ENCODE measurements around the gene VDAC2.
A peak's percentile ranks its signal among the peaks of the same experiment; 100 is the strongest.
"Not testable (repeated sequence)": the region's sequence is repeated elsewhere in the genome, so short reads cannot be mapped to it uniquely, and the experiment has no call there.

VDAC2 gene

GRCh38 chr10:75210282-75211006 is at the start of gene VDAC2:
VDAC2 (plus strand) TSS chr10:75210796; CDS start chr10:75211159, 363 bp downstream.
- peak; percentile 94 for DNase-seq (ENCODE audit: low spot score)

DNA sequence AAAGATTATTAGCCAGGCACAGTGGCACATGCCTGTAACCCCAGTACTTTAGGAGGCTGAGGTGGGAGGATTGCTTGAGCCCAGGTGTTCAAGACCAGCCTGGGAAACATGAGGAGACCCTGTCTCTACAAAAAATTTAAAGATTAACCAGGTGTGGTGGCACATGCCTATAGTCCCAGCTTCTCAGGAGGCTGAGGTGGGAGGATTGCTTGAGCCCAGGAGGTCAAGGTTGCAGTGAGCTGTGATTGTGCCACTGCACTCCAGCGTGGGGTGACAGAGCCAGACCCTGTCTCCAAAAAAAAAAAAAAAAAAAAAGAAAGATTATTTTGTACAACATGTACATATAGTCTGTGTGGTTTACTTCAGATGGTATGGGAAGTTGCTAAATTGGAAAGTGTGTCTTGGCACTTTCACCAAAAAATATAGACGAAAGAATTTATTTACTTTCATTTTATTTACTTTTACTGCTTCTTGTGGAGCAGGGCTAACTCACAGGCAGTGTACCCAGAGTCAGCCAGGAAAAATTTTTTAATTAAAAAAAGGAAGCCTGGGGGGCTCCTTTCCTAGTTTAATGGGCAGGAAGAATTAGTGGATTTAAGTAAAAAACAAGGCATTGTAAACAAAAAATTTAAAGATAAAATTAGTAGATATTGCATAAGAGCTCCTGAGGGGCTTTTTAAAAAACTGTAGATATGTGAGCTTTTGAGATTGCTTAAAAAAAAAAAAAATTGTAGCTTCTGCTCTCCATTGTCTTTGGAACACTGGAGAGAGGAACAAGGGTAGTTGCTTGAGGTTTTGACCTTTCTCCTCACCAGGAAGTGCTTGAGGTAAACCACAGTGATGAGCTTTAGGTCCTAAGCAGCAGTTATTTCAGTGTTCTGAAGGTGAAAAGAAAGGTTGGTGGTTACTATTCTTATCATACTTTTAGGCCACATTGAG is 44.6 kb upstream of the VDAC2 start:
- peak; percentile 37 for DNase-seq (ENCODE audit: low spot score)

GRCh38 chr10:75166623-75166972 is 44.0 kb upstream of the VDAC2 start:
- no peak for DNase-seq (ENCODE audit: low spot score)

- no peak for DNase-seq (ENCODE audit: low spot score)
Measured at GRCh38 chr10:75168275-75168674, 42.3 kb upstream of the VDAC2 start.

DNA sequence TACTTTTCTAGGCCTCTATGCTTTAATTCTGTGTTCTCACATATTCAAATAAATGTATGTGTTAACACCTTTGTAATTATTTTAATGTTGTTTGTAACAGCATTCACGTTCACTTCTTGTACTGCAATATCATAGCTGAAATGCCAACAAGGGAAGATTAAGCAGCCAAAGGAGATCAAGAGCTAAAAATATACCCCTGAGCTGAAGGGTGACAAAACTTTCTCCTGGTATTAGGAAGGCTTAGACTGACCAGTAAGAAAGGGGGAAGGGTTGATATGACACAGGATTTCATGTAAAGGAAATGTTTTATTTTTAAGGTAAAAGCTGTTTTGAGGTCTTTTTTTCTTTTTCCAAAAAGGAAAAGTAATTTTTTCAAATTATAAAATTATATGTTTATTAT is 40.4 kb upstream of the VDAC2 start:
- no peak for DNase-seq (ENCODE audit: low spot score)

DNA sequence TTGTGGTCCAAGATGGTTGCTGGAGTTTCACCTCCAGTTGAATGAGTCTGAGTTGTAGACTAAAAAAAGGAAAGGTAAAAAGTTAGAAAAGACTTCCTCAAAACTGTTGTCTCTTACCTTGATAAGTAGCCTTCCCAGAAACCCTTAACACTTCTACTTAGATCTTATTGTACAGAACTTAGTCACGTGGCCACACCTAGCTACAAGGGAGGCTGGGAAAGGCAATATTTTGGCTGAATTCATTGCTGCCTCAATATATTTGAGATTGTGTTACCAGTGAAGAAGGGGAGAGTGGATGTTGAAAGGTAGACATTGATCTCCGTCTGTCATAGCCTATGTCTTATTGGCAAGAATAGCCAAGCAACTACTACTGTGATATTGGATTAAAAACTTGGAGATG is 35.5 kb upstream of the VDAC2 start:
- no peak for DNase-seq (ENCODE audit: low spot score)

DNA sequence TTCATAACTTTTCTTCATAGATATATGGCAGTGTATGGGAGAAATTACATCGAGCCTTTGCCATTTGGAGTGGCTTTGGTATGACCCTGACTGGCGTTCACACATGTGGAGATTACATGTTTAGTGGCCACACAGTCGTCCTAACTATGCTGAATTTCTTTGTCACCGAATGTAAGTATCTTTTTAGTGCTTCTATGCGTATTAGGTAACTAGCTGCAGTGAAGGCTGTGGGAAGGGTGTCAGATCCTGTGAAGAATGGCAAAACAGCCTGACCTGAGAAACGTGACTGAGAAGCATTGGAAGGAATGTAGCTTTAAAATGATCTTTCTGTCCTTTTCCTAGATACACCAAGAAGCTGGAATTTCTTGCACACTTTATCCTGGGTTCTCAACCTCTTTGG is 34.5 kb upstream of the VDAC2 start:
- no peak for DNase-seq (ENCODE audit: low spot score)

GRCh38 chr10:75176736-75177135 is 33.9 kb upstream of the VDAC2 start:
- DNase-seq (ENCODE audit: low spot score), result no peak

GRCh38 chr10:75179657-75180177 is 30.9 kb upstream of the VDAC2 start:
- no peak for DNase-seq (ENCODE audit: low spot score)

DNA sequence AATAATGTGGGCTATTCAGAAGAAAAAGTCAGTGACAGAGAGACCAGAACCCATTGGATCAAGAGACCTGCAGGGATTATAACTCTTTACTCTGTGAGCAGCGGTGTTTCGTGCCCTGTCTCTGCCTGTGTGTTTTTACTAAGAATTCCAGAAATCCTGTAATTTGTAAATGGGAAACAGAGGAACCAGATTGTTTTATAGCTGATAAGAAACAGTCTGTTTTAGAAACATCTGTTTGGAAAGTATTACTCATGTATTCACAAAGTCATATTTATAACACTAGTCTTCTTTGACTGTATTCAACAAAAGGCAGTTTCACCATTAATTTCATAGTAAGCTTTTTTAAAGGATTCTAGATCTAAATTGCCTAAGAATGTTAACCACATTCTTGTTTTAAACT is 30.0 kb upstream of the VDAC2 start:
- no peak for DNase-seq (ENCODE audit: low spot score)

DNA sequence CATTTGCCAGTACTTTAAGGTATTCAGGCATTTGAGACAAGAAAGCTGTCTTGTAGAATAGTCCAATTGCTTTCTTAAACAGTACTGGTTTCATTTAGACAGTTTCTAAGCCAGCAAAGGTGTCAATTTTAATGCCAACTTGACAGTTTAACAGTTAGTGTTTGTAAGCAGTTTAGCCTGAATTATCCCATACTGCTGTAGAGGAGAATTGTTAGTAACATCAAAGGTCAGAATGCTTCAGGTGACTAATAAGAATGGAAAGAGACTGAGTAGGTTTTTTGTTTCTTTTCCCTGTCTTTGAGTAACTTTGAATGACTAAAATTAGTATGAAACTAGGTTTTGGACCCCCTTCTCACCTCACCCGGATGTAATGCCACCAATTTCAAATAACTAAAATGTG is 29.5 kb upstream of the VDAC2 start:
- DNase-seq (ENCODE audit: low spot score), result no peak

DNA sequence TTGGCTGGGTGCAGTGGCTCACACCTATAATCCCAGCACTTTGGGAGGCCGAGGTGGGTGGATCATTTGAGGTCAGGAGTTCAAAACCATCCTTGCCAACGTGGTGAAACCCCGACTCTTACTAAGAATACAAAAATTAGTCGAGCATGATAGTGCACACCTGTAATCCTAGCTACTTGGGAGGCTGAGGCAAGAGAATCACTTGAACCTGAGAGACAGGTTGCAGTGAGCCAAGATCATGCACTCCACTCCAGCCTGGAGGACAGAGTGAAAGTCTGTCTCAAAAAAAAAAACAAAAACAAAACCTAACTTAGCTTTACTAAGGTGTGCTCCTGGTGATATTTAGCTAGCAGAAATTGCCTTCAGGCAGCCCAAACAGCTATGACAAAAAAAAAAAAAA is 24.3 kb upstream of the VDAC2 start:
- no peak for DNase-seq (ENCODE audit: low spot score)

GRCh38 chr10:75187961-75188426 is 22.6 kb upstream of the VDAC2 start:
- peak; percentile 81 for DNase-seq (ENCODE audit: low spot score)

DNA sequence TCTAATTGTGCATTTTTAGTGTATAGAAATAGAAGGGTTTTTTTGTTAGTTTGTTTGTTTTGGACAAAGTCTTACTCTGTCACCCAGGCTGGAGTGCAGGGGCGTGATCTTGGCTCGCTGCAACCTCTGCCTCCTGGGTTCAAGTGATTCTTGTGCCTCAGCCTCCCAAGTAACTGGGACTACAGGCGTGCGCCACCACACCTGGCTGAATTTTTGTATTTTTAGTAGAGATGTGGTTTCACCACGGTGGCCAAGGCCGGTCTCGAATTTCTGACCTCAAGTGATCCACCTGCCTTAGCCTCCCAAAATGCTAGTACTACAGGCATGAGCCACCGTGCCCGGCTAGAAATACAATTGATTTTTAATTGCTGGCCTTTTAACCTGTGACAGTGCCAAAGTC is 22.1 kb upstream of the VDAC2 start:
- not testable (repeated sequence) for DNase-seq (ENCODE audit: low spot score)

DNA sequence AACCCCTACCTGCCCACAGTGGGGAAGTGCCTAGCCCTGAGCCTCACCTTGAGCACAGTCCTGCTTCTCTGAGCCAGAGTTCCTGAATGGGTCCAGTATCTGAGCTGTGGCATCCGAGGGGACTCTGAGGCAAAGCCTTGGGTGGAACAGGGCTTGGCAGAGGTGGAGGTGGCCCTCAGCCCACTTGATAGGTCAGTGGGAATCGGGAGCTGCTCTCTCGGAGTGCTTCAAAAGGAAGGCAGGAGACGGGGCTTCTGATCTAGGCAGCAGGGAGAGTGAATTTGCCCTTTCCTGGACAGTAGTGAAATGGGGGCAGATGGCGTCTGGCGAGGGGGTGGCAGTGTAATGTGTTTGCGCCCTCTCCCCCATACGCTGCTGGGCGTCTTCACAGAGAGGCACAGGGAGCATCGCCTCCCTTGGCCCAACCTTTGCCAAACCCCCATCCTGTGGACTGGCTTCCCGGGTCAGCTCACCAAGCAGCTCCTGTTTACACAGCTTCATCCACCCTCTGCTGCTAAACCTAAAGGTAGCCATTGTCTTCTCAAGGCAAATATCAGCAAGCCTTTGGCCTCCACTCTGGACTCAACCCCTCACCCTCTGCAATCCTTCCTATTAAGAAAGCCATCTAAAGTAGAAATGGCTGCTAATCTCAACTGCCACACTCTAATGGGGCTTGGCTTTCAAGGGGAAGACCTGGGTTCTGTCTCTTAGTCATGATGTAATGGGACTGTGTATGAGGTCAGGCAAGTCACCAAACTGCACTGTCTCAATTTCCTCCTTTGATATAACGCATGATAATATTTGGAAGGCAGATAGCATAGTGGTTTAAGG is 21.1 kb upstream of the VDAC2 start:
- no peak for DNase-seq (ENCODE audit: low spot score)

GRCh38 chr10:75191821-75192568 is 18.6 kb upstream of the VDAC2 start:
- no peak for DNase-seq (ENCODE audit: low spot score)

- DNase-seq (ENCODE audit: low spot score), result not testable (repeated sequence)
Measured at GRCh38 chr10:75194625-75195024, 16.0 kb upstream of the VDAC2 start.

GRCh38 chr10:75195035-75195763 is 15.4 kb upstream of the VDAC2 start:
- no peak for DNase-seq (ENCODE audit: low spot score)

DNA sequence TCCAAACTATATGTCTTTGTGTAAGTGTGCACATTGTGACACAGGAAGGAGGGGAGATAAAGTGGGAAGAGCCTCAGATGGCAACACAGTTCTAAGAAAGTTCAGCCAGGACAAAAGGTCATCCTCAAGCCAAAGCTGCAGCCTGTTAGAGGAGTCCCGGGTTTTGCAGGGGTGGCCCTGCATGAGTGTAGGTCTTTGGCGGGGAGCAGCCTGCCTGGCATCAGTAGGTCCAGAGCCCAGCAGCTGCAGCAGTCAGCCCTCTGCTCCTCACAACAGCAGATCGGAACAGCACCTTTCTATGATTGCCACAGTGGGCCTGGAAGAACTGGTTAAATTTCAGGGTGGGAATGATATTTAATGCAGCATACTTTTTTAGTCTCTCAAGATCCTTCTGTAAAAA is 13.5 kb upstream of the VDAC2 start:
- DNase-seq (ENCODE audit: low spot score), result no peak

GRCh38 chr10:75197906-75198305 is 12.7 kb upstream of the VDAC2 start:
- DNase-seq (ENCODE audit: low spot score), result no peak

DNA sequence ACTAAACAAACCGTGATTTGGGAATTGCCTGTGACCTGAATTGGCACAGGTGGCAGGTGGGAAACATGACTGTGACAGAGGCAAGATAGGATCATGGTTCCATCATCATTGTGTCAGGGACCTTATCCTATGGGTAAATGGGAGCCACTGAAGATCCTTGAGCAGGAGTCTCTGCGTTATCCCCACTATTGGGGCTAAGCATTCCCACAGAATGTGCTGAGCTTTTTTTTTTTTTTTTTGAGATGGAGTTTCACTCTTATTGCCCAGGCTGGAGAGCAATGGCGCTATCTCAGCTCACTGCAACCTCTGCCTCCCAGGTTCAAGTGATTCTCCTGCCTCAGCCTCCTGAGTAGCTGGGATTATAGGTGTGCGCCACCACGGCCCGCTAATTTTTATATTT is 10.6 kb upstream of the VDAC2 start:
- DNase-seq (ENCODE audit: low spot score), result not testable (repeated sequence)

Data from CD4-positive, alpha-beta T cell treated with Interleukin-2 at 100 ng/mL for 4 hours (primary cell).